Rectal smooth muscle tissue (tissue), 1 donor: Measurements from ENCODE around the gene PHOSPHO1.

Experiments used
- H3K27ac ChIP-seq: one replicate; pipeline ENCODE4 v1.7.0; 2013; ENCODE audit warnings: low read depth, low read length, inconsistent platforms
- H3K27me3 ChIP-seq: one replicate; pipeline ENCODE4 v1.7.0; 2013; ENCODE audit warnings: low read length; ENCODE audit not compliant: control insufficient read depth, insufficient read depth
- H3K36me3 ChIP-seq: one replicate; pipeline ENCODE4 v1.7.0; 2013; ENCODE audit warnings: low read length; ENCODE audit not compliant: control insufficient read depth, insufficient read depth
- H3K4me1 ChIP-seq: one replicate; pipeline ENCODE4 v1.7.0; 2013; ENCODE audit warnings: low read length; ENCODE audit not compliant: control insufficient read depth, insufficient read depth
- H3K4me3 ChIP-seq: one replicate; pipeline ENCODE4 v1.7.0; 2013; ENCODE audit warnings: low read length
- H3K9ac ChIP-seq: one replicate; pipeline ENCODE4 v1.7.0; 2013; ENCODE audit warnings: low read length

The PHOSPHO1 gene

GRCh38 chr17:49260011-49260816, 29.6 kb upstream of the PHOSPHO1 start:
- H3K27ac ChIP-seq, result no peak overlapping the region
- no peaks in the 10 kb centered on the region for H3K4me1 ChIP-seq
- no peak overlapping the region for H3K9ac ChIP-seq
- H3K27me3 ChIP-seq, result no peaks in the 10 kb centered on the region
- peak overlapping the region; percentile 64 for H3K4me3 ChIP-seq
- H3K36me3 ChIP-seq, result no peaks in the 10 kb centered on the region

- H3K27me3 ChIP-seq, result no peaks in the 10 kb centered on the region
- no peak overlapping the region for H3K27ac ChIP-seq
- H3K4me3 ChIP-seq, result peak overlapping the region; percentile 64
- no peaks in the 10 kb centered on the region for H3K36me3 ChIP-seq
- H3K4me1 ChIP-seq, result no peaks in the 10 kb centered on the region
- H3K9ac ChIP-seq, result no peak overlapping the region
Observed at GRCh38 chr17:49259663-49260010, 29.1 kb upstream of the PHOSPHO1 start.

GRCh38 chr17:49258394-49258793, 27.8 kb upstream of the PHOSPHO1 start:
- no peaks in the 10 kb centered on the region for H3K36me3 ChIP-seq
- H3K27me3 ChIP-seq, result no peaks in the 10 kb centered on the region
- H3K9ac ChIP-seq, result no peak overlapping the region
- H3K27ac ChIP-seq, result no peak overlapping the region
- H3K4me3 ChIP-seq, result no peak overlapping the region
- H3K4me1 ChIP-seq, result no peaks in the 10 kb centered on the region

- Histone ChIP-seq H3K9ac (no peak overlapping the region), H3K4me3 (no peak overlapping the region), H3K4me1 (no peaks in the 10 kb centered on the region), H3K27me3 (no peaks in the 10 kb centered on the region), H3K36me3 (no peaks in the 10 kb centered on the region), H3K27ac (no peak overlapping the region)
Observed at GRCh38 chr17:49255125-49255524, 24.5 kb upstream of the PHOSPHO1 start.

GRCh38 chr17:49254066-49254465, 23.5 kb upstream of the PHOSPHO1 start:
- Histone ChIP-seq H3K4me3 (no peak overlapping the region), H3K9ac (no peak overlapping the region), H3K27me3 (no peaks in the 10 kb centered on the region), H3K4me1 (no peaks in the 10 kb centered on the region), H3K27ac (no peak overlapping the region), H3K36me3 (no peaks in the 10 kb centered on the region)

- no peak overlapping the region for H3K9ac ChIP-seq
- H3K27ac ChIP-seq, result no peak overlapping the region
- H3K36me3 ChIP-seq, result no peaks in the 10 kb centered on the region
- H3K27me3 ChIP-seq, result no peaks in the 10 kb centered on the region
- H3K4me1 ChIP-seq, result no peaks in the 10 kb centered on the region
- H3K4me3 ChIP-seq, result no peak overlapping the region
Observed at GRCh38 chr17:49252148-49252695, 21.6 kb upstream of the PHOSPHO1 start.

- Histone ChIP-seq H3K4me1 (no peaks in the 10 kb centered on the region), H3K27ac (no peak overlapping the region), H3K36me3 (no peaks in the 10 kb centered on the region), H3K27me3 (no peaks in the 10 kb centered on the region), H3K4me3 (no peak overlapping the region), H3K9ac (no peak overlapping the region)
Observed at GRCh38 chr17:49249890-49250522, 19.4 kb upstream of the PHOSPHO1 start.

GRCh38 chr17:49249292-49249794, 18.8 kb upstream of the PHOSPHO1 start:
- Histone ChIP-seq H3K27ac (no peak overlapping the region), H3K27me3 (no peaks in the 10 kb centered on the region), H3K36me3 (no peaks in the 10 kb centered on the region), H3K4me3 (no peak overlapping the region), H3K4me1 (no peaks in the 10 kb centered on the region), H3K9ac (no peak overlapping the region)

- no peaks in the 10 kb centered on the region for H3K36me3 ChIP-seq
- no peaks in the 10 kb centered on the region for H3K4me1 ChIP-seq
- H3K4me3 ChIP-seq, result no peak overlapping the region
- H3K27me3 ChIP-seq, result no peaks in the 10 kb centered on the region
- no peak overlapping the region for H3K9ac ChIP-seq
- H3K27ac ChIP-seq, result no peak overlapping the region
Observed at GRCh38 chr17:49247944-49248343, 17.4 kb upstream of the PHOSPHO1 start.

GRCh38 chr17:49244839-49245238, 14.3 kb upstream of the PHOSPHO1 start:
- H3K36me3 ChIP-seq, result no peaks in the 10 kb centered on the region
- no peaks in the 10 kb centered on the region for H3K4me1 ChIP-seq

GRCh38 chr17:49242813-49243212, 12.2 kb upstream of the PHOSPHO1 start:
- no peak overlapping the region for H3K9ac ChIP-seq

More at GRCh38 chr17:49244839-49245238, 14.3 kb upstream of the PHOSPHO1 start:
- Histone ChIP-seq H3K27ac (no peak overlapping the region), H3K4me3 (no peak overlapping the region), H3K27me3 (no peaks in the 10 kb centered on the region), H3K9ac (no peak overlapping the region)

GRCh38 chr17:49241692-49242397, 11.3 kb upstream of the PHOSPHO1 start:
- Histone ChIP-seq H3K27ac (no peak overlapping the region), H3K27me3 (no peaks in the 10 kb centered on the region), H3K9ac (no peak overlapping the region), H3K4me3 (no peak overlapping the region), H3K36me3 (no peaks in the 10 kb centered on the region), H3K4me1 (no peaks in the 10 kb centered on the region)

More at GRCh38 chr17:49242813-49243212, 12.2 kb upstream of the PHOSPHO1 start:
- Histone ChIP-seq H3K4me3 (no peak overlapping the region), H3K27ac (no peak overlapping the region), H3K36me3 (no peaks in the 10 kb centered on the region), H3K4me1 (no peaks in the 10 kb centered on the region), H3K27me3 (no peaks in the 10 kb centered on the region)
